PFSK-1 (cell line): ENCODE data around the gene ALDH16A1.

Experiments used
- POLR2AphosphoS5 ChIP-seq: IDR thresholded peaks from 2 replicates; pipeline ENCODE4 v1.6.1; 2012; ENCODE audit warnings: low read depth, mild to moderate bottlenecking, control low read depth, low read length, moderate library complexity
- SIN3A ChIP-seq: IDR thresholded peaks from 2 replicates; pipeline ENCODE4 v1.6.1; 2012; ENCODE audit warnings: mild to moderate bottlenecking, low read length, moderate library complexity, borderline replicate concordance; ENCODE audit not compliant: insufficient read depth
- TAF1 ChIP-seq: IDR thresholded peaks from 2 replicates; pipeline ENCODE4 v1.6.1; 2012; ENCODE audit warnings: low read length, control low read depth, borderline replicate concordance; ENCODE audit not compliant: insufficient read depth
- TF ChIP-seq, protein P1 (sequence below), 2 experiments: IDR thresholded peaks; 2 replicates each; pipeline versions ENCODE4 v1.6.1 to v1.8.0; 2011 to 2012; ENCODE audit warnings: low read depth in 2 of 2, low read length in 2 of 2, control low read depth in 1 of 2, inconsistent platforms in 1 of 2, mild to moderate bottlenecking in 1 of 2, moderate library complexity in 1 of 2; ENCODE audit not compliant: insufficient read depth in 1 of 2

DNA sequence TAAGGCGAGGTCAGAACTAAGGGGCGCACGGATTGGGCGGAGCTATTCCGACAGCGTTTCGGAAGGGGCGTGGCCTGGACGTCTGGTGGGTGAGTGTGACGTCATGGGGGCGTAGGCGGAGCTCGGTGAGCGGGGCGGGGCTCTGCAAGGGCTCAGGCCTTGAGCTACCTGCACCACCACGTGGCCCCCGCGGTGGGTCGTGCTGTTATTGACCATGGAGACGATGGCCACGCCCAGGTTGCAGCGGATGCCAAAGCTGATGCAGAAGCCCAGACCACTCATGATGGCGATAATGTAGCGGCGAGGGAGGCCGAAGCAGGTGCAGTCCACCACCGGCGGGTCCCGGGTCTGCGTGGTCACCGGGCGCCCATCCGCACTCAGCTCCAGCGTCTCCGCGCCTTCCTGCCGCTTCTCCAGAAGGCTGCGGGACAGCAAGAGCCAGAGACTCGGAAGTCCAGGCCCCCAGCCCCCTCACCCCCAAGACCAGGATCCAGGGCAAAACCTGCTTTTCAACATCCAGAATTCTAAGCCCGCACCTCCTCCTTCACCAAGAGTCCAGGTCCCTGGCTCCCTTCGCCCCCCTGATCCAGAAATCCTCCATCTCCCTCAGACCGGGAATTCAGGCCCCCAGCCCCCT, 16.5 kb upstream of the ALDH16A1 start:
- TF ChIP-seq POLR2AphosphoS5, result no peak
- no peak for TF ChIP-seq TAF1
- TF ChIP-seq, protein P1, sequence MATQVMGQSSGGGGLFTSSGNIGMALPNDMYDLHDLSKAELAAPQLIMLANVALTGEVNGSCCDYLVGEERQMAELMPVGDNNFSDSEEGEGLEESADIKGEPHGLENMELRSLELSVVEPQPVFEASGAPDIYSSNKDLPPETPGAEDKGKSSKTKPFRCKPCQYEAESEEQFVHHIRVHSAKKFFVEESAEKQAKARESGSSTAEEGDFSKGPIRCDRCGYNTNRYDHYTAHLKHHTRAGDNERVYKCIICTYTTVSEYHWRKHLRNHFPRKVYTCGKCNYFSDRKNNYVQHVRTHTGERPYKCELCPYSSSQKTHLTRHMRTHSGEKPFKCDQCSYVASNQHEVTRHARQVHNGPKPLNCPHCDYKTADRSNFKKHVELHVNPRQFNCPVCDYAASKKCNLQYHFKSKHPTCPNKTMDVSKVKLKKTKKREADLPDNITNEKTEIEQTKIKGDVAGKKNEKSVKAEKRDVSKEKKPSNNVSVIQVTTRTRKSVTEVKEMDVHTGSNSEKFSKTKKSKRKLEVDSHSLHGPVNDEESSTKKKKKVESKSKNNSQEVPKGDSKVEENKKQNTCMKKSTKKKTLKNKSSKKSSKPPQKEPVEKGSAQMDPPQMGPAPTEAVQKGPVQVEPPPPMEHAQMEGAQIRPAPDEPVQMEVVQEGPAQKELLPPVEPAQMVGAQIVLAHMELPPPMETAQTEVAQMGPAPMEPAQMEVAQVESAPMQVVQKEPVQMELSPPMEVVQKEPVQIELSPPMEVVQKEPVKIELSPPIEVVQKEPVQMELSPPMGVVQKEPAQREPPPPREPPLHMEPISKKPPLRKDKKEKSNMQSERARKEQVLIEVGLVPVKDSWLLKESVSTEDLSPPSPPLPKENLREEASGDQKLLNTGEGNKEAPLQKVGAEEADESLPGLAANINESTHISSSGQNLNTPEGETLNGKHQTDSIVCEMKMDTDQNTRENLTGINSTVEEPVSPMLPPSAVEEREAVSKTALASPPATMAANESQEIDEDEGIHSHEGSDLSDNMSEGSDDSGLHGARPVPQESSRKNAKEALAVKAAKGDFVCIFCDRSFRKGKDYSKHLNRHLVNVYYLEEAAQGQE (IDR thresholded peaks at IDR 0.05; ENCODE audit: insufficient read depth in 1 of 2, low read depth in 2 of 2, low read length in 2 of 2), result no peak
- no peak for TF ChIP-seq SIN3A
